K562 (cell line): ENCODE data around the gene NAA40. TPM values are rescaled to one million over a fixed set of nuclear protein-coding genes. Genes with fewer than 3 reads are reported as not detected.
A peak's percentile ranks its signal among the peaks of the same experiment; 100 is the strongest.

ENCODE experiments used
- ATAC-seq: fragments of 200-7000 bp; cut with Tn5 transposase; 3 replicates; pipeline ENCODE4 v1.9.1; 2020; ENCODE audit warnings: moderate library complexity
- BruUV-seq: library from RNA; stranded (reverse); fragments of 400-500 nt; replicated peaks from 2 replicates; lab custom pipeline; 2021; lab: Mats Ljungman, UMichigan
- CTCF ChIA-PET: fragments of 300-600 bp; formaldehyde crosslinking; extraction: SDS; loops from one replicate; lab custom pipeline; 2021; ENCODE audit warnings: low intra/inter-chr PET ratio; lab: Yijun Ruan, JAX
- POLR2A ChIA-PET: fragments of 300-600, 350-650 bp; sonication (Branson Sonifier 250); formaldehyde crosslinking; extraction: SDS; loops from one replicate; lab custom pipeline; 2021; ENCODE audit warnings: antibody characterized with exemption, inconsistent platforms; lab: Yijun Ruan, JAX
- DNase-seq, 4 experiments: peaks; one replicate each; pipeline versions ENCODE4 v3.0.0 to v3.0.0-alpha.2; 2011 to 2018; ENCODE audit warnings: low spot score in 3 of 4, mixed read lengths in 3 of 4; ENCODE audit errors: extremely low read depth in 1 of 4
- FAIRE-seq: peaks from 2 replicates; lab custom pipeline; 2011; peaks lifted over from hg19 to GRCh38; lab: Jason Lieb, UNC
- H2AFZ ChIP-seq: 2 replicates; pipeline ENCODE4 v1.6.0; 2011; ENCODE audit warnings: low read depth, low read length, control low read depth, inconsistent platforms
- H3K27ac ChIP-seq: fragments of 200-600 bp; 3 replicates; pipeline ENCODE4 v1.8.0; 2011; ENCODE audit warnings: low read depth, mild to moderate bottlenecking, control low read depth, inconsistent platforms, low read length, moderate library complexity, mixed read lengths; ENCODE audit errors: extremely low read depth
- H3K27me3 ChIP-seq, 2 experiments: fragments of 300-600 bp in 1 of 2; 2 replicates in 1 of 2; 3 replicates in 1 of 2; pipeline versions ENCODE4 v1.6.0 to v1.8.0; 2011; ENCODE audit warnings: inconsistent platforms in 2 of 2, low read length in 2 of 2, mild to moderate bottlenecking in 1 of 2, mixed read lengths in 1 of 2, moderate library complexity in 1 of 2; ENCODE audit not compliant: control insufficient read depth in 2 of 2, insufficient read depth in 2 of 2
- H3K36me3 ChIP-seq: fragments of 300-600 bp; 3 replicates; pipeline ENCODE4 v1.8.0; 2011; ENCODE audit warnings: mild to moderate bottlenecking, low read length, inconsistent platforms; ENCODE audit not compliant: control insufficient read depth, insufficient read depth
- H3K4me1 ChIP-seq, 2 experiments: fragments of 200-600 bp in 1 of 2; replicated peaks in 1 of 2; 2 replicates in 1 of 2; 3 replicates in 1 of 2; pipeline versions ENCODE4 v1.5.1 to v1.8.0; 2011; ENCODE audit warnings: inconsistent platforms in 2 of 2, low read length in 2 of 2, mild to moderate bottlenecking in 1 of 2, mixed read lengths in 1 of 2, moderate library complexity in 1 of 2; ENCODE audit not compliant: control insufficient read depth in 2 of 2, insufficient read depth in 2 of 2
- H3K4me2 ChIP-seq: 2 replicates; pipeline ENCODE4 v1.6.1; 2011; ENCODE audit warnings: low read length, control low read depth, inconsistent platforms, mixed read lengths; ENCODE audit not compliant: insufficient read depth
- H3K4me3 ChIP-seq: fragments of 200-600 bp; sonication (generic), shearing (Covaris generic); 2 replicates; pipeline ENCODE4 v1.5.1; 2016; ENCODE audit warnings: control low read depth, inconsistent platforms
- H3K79me2 ChIP-seq: fragments of 200-600 bp; 3 replicates; pipeline ENCODE4 v1.8.0; 2011; ENCODE audit warnings: low read length, inconsistent platforms; ENCODE audit not compliant: control insufficient read depth, insufficient read depth
- H3K9ac ChIP-seq, 2 experiments: 2 replicates each; pipeline versions ENCODE4 v1.6.0 to v1.6.1; 2011; ENCODE audit warnings: low read depth in 2 of 2, low read length in 2 of 2, control low read depth in 1 of 2, inconsistent platforms in 1 of 2, mild to moderate bottlenecking in 1 of 2, mixed read lengths in 1 of 2; ENCODE audit not compliant: insufficient read depth in 1 of 2
- H3K9me1 ChIP-seq: one replicate; pipeline ENCODE4 v1.6.0; 2011; ENCODE audit warnings: inconsistent platforms, mild to moderate bottlenecking, low read length, moderate library complexity; ENCODE audit not compliant: control insufficient read depth, insufficient read depth
- H3K9me3 ChIP-seq: replicated peaks from 2 replicates; pipeline ENCODE4 v1.5.1; 2011; ENCODE audit warnings: low read depth, low read length, inconsistent platforms; ENCODE audit not compliant: control insufficient read depth, insufficient read depth
- H4K20me1 ChIP-seq: replicated peaks from 2 replicates; pipeline ENCODE4 v1.6.1; 2011; ENCODE audit warnings: low read length, inconsistent platforms, mixed read lengths; ENCODE audit not compliant: control insufficient read depth, insufficient read depth
- HMG20A ChIP-seq: fragments of 450-650 bp; formaldehyde crosslinking; conservative IDR thresholded peaks from 2 replicates; pipeline ENCODE4 v1.4.0; 2020; ENCODE audit warnings: mild to moderate bottlenecking, mixed read lengths
- NFE2 ChIP-seq: IDR thresholded peaks from 2 replicates; pipeline ENCODE4 v1.6.1; 2014; ENCODE audit warnings: antibody characterized with exemption, low read depth
- RBBP5 ChIP-seq: fragments of 200-600 bp; sonication (generic); IDR thresholded peaks from 2 replicates; pipeline ENCODE4 v1.6.1; 2012; ENCODE audit warnings: borderline replicate concordance, mild to moderate bottlenecking, low read length, control low read depth, inconsistent platforms; ENCODE audit not compliant: insufficient read depth, poor library complexity, severe bottlenecking
- ZNF311 ChIP-seq: fragments of 250-450 bp; sonication (Bioruptor Pico); IDR thresholded peaks from 2 replicates; pipeline ENCODE4 v1.4.0; 2020; ENCODE audit warnings: mild to moderate bottlenecking, moderate library complexity
- ZNF431 ChIP-seq: sonication (generic); formaldehyde crosslinking; IDR thresholded peaks from 2 replicates; pipeline ENCODE4 v1.8.0; 2022; ENCODE audit warnings: mild to moderate bottlenecking, missing genetic modification reagents
- WGBS: fragments of 100-300 bp; shearing (Covaris generic); methylation state at CpG from one replicate; pipeline ENCODE4 v1.1.6; 2016; ENCODE audit warnings: low coverage, mixed read lengths; ENCODE audit not compliant: insufficient coverage; ENCODE audit errors: missing lambda C conversion rate; 5-methylcytosine and 5-hydroxymethylcytosine counted together
- in situ Hi-C: fragments of 300-500 bp; cut with MboI; formaldehyde crosslinking; loops from 4 replicates; pipeline ENCODE4 v1.15.0; 2018; ENCODE audit warnings: inconsistent platforms, mixed read lengths
- intact Hi-C: fragments of 100-400 bp; cut with micrococcal nuclease; formaldehyde crosslinking; loops from 2 replicates; pipeline ENCODE4 v1.14.2; 2022
- polyA plus RNA-seq, 8 experiments: library from polyadenylated mRNA; depleted of rRNA in 4 of 8; stranded (reverse) in 5 of 8; unstranded in 3 of 8; fragments of >200 nt; fragmentation: Nextera tagmentation in 2 of 8; fragmentation: Illumina TruSeq in 1 of 8; extraction: Ambion mirVana in 2 of 8; extraction: Trizol in 1 of 8; gene quantifications; 2 replicates each; pipeline versions ENCODE4 v1.2.1 to v1.2.3, GENCODE V29; 2011 to 2014; ENCODE audit warnings: inconsistent platforms in 1 of 8, missing spikeins in 1 of 8
- total RNA-seq, 7 experiments: library from RNA; depleted of rRNA in 6 of 7; stranded (reverse); fragments of >200 nt in 6 of 7; fragmentation: Illumina TruSeq in 2 of 7; extraction: Trizol in 2 of 7; gene quantifications; 2 replicates each; pipeline versions ENCODE4 v1.2.1 to v1.2.3, GENCODE V29; 2011 to 2021; ENCODE audit warnings: low replicate concordance in 1 of 7
- TF ChIP-seq, protein P1 (sequence below), 2 experiments: fragments of 200-800 bp in 1 of 2; sonication (Bioruptor generic) in 1 of 2; sonication (generic) in 1 of 2; formaldehyde crosslinking in 1 of 2; IDR thresholded peaks in 1 of 2; conservative IDR thresholded peaks in 1 of 2; 2 replicates each; pipeline versions ENCODE4 v1.5.0 to v1.6.1; 2016 to 2020; ENCODE audit warnings: missing compliant biosample characterization in 1 of 2, missing genetic modification characterization in 1 of 2, missing genetic modification reagents in 1 of 2
- TF ChIP-seq, protein P2 (sequence below): sonication (generic); formaldehyde crosslinking; IDR thresholded peaks from 2 replicates; pipeline ENCODE4 v1.9.0; 2022; ENCODE audit warnings: mild to moderate bottlenecking, missing genetic modification reagents
- TF ChIP-seq, protein P3 (sequence below): fragments of 450-650 bp; IDR thresholded peaks from 2 replicates; pipeline ENCODE4 v1.7.1; 2018; ENCODE audit warnings: mild to moderate bottlenecking, low read depth; ENCODE audit not compliant: partially characterized antibody
- TF ChIP-seq, protein P4 (sequence below): fragments of 250-450 bp; sonication (Bioruptor Pico); IDR thresholded peaks from 2 replicates; pipeline ENCODE4 v1.4.0; 2020; ENCODE audit warnings: mild to moderate bottlenecking

Gene NAA40
- total and polyA plus RNA-seq, 9 of the 15 experiments (the other 6 are each of a cell fraction or from before 2014, with no cell fraction given): 6.2 to 39.0 (median 23.1) TPM

DNA sequence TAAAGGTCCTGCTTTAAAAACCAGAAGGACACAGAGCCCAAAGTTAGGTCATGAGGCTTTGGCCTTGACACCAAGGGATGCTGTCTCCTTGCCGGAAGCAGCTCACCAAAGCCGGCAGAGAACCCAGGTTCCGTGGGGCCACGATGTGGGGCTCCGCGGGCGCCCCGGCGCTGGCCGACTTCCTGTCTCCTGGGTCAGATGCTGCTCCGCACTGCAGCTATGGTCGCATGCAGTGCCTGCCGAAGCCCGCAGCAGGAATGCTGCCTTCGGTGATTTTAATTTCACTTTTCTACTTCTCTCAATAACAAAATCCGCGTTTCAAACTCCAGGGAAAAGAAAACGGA lies 47.0 kb downstream of the NAA40 start (continued):
- TF ChIP-seq, protein P1, sequence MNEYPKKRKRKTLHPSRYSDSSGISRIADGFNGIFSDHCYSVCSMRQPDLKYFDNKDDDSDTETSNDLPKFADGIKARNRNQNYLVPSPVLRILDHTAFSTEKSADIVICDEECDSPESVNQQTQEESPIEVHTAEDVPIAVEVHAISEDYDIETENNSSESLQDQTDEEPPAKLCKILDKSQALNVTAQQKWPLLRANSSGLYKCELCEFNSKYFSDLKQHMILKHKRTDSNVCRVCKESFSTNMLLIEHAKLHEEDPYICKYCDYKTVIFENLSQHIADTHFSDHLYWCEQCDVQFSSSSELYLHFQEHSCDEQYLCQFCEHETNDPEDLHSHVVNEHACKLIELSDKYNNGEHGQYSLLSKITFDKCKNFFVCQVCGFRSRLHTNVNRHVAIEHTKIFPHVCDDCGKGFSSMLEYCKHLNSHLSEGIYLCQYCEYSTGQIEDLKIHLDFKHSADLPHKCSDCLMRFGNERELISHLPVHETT (CRISPR knock-in tag; conservative IDR thresholded peaks at IDR 0.05 in 1 of 2, IDR thresholded peaks at IDR 0.05 in 1 of 2): 0 out of 4 replicates have a peak, but pooled peaks of 1 of the 2 experiments have one; percentile 57
- no peak for TF ChIP-seq ZNF311
- TF ChIP-seq, protein P2, sequence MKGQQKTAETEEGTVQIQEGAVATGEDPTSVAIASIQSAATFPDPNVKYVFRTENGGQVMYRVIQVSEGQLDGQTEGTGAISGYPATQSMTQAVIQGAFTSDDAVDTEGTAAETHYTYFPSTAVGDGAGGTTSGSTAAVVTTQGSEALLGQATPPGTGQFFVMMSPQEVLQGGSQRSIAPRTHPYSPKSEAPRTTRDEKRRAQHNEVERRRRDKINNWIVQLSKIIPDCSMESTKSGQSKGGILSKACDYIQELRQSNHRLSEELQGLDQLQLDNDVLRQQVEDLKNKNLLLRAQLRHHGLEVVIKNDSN (CRISPR knock-in tag): 0 out of 2 replicates have a peak, but pooled peaks have one; percentile 6

- Histone ChIP-seq H3K9ac (peak within 1 kb of the TSS; percentile 88 to 95), H3K9me1 (no peaks in the 10 kb centered on the region), H2AFZ (peak within 1 kb of the TSS; percentile 88), H4K20me1 (peaks cover 13% of the 10 kb centered on the region; the same call in 1 of the 2 replicates), H3K27me3 (no peaks in the 10 kb centered on the region), H3K4me2 (peak within 1 kb of the TSS; percentile 88), H3K4me3 (peak within 1 kb of the TSS; percentile 99), H3K9me3 (no peaks in the 10 kb centered on the region), H3K79me2 (peaks cover 29% of the 10 kb centered on the region), H3K27ac (peak within 1 kb of the TSS; percentile 87), H3K4me1 (peaks cover 11 to 41% of the 10 kb centered on the region in 2 experiments; a peak in 4 of 5 replicates), H3K36me3 (peaks cover 35% of the 10 kb centered on the region; the same call in 2 of the 3 replicates)
- ATAC-seq (peak; percentile 95), FAIRE-seq (peak; percentile 88), DNase-seq (peak; percentile 91 to 94 (median 92))
- ChIA-PET POLR2A (interaction anchor here (0.7 to 1.3 kb wide), 4 partner anchors 10 to 101 kb away, joined by 4 to 6 read pairs (median 5); partner anchors contain the start of gene COX8A), CTCF (no interaction called here)
- WGBS: under 1% methylated on average over 42 of the region's 63 CpGs
- no TSS peak for BruUV-seq
- in situ Hi-C loops (no loop called here), intact Hi-C loops (no loop called here)
- TF ChIP-seq HMG20A (no peak), ZNF431 (CRISPR knock-in tag) (0 out of 2 replicates have a peak, but pooled peaks have one; percentile 4), NFE2 (no peak), RBBP5 (peak; percentile 90)
- TF ChIP-seq, protein P3, sequence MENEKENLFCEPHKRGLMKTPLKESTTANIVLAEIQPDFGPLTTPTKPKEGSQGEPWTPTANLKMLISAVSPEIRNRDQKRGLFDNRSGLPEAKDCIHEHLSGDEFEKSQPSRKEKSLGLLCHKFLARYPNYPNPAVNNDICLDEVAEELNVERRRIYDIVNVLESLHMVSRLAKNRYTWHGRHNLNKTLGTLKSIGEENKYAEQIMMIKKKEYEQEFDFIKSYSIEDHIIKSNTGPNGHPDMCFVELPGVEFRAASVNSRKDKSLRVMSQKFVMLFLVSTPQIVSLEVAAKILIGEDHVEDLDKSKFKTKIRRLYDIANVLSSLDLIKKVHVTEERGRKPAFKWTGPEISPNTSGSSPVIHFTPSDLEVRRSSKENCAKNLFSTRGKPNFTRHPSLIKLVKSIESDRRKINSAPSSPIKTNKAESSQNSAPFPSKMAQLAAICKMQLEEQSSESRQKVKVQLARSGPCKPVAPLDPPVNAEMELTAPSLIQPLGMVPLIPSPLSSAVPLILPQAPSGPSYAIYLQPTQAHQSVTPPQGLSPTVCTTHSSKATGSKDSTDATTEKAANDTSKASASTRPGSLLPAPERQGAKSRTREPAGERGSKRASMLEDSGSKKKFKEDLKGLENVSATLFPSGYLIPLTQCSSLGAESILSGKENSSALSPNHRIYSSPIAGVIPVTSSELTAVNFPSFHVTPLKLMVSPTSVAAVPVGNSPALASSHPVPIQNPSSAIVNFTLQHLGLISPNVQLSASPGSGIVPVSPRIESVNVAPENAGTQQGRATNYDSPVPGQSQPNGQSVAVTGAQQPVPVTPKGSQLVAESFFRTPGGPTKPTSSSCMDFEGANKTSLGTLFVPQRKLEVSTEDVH: peak; percentile 76
- TF ChIP-seq, protein P4, sequence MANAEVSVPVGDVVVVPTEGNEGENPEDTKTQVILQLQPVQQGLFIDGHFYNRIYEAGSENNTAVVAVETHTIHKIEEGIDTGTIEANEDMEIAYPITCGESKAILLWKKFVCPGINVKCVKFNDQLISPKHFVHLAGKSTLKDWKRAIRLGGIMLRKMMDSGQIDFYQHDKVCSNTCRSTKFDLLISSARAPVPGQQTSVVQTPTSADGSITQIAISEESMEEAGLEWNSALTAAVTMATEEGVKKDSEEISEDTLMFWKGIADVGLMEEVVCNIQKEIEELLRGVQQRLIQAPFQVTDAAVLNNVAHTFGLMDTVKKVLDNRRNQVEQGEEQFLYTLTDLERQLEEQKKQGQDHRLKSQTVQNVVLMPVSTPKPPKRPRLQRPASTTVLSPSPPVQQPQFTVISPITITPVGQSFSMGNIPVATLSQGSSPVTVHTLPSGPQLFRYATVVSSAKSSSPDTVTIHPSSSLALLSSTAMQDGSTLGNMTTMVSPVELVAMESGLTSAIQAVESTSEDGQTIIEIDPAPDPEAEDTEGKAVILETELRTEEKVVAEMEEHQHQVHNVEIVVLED (CRISPR knock-in tag): no peak
Observed at GRCh38 chr11:63986156-63986931, 47.5 kb downstream of the NAA40 start, which contains the start of gene OTUB1. TSS of gene OTUB1 (plus strand) at chr11:63986438. CDS start at chr11:63986457, 19 bp downstream.
